ENCODE results near the gene CDC20. TPM values are rescaled to one million over a fixed set of nuclear protein-coding genes. Genes with fewer than 3 reads are reported as not detected.
A peak's percentile ranks its signal among the peaks of the same experiment; 100 is the strongest.

CDC20 gene
- total RNA-seq, 6 donors from 2014 or later, result 2.1 to 8.4 (median 2.9) TPM; not detected in 1

GRCh38 chr1:43315963-43316737 is 42.6 kb upstream of the CDC20 start:
- 92 to 93% methylated on average over 9 to 10 of the region's 10 CpGs for WGBS, 2 donors
- H3K4me3 ChIP-seq, result no peak overlapping the region
- H3K27ac ChIP-seq, result no peak overlapping the region
- no peaks in the 10 kb centered on the region for H3K9me3 ChIP-seq
- DNase-seq (no peak), ATAC-seq (ENCODE audit: low FRiP score in 2 of 2) (no peak)
- no peaks in the 10 kb centered on the region for H3K27me3 ChIP-seq
- peaks cover 0 to 55% (median 18%) of the 10 kb centered on the region in 4 donors for H3K36me3 ChIP-seq
- TF ChIP-seq POLR2AphosphoS5 (IDR thresholded peaks at IDR 0.05), result no peak
- no peak for TF ChIP-seq CTCF (IDR thresholded peaks at IDR 0.05)
- TF ChIP-seq POLR2A (IDR thresholded peaks at IDR 0.05), result no peak
- no peak for TF ChIP-seq EP300 (IDR thresholded peaks at IDR 0.05)
- H3K4me1 ChIP-seq, result no peaks in the 10 kb centered on the region

- no peaks in the 10 kb centered on the region for H3K27me3 ChIP-seq
- no peak overlapping the region for H3K4me3 ChIP-seq
- no peaks in the 10 kb centered on the region for H3K4me1 ChIP-seq
- peak in 1 of 2 donors; percentile 12 for DNase-seq
- ATAC-seq (ENCODE audit: low FRiP score in 2 of 2), result no peak
- H3K9me3 ChIP-seq, result no peaks in the 10 kb centered on the region
- TF ChIP-seq EP300 (IDR thresholded peaks at IDR 0.05) (no peak), CTCF (IDR thresholded peaks at IDR 0.05) (peak in 1 of 6 experiments; percentile 14), POLR2A (IDR thresholded peaks at IDR 0.05) (no peak), POLR2AphosphoS5 (IDR thresholded peaks at IDR 0.05) (no peak)
- H3K27ac ChIP-seq, result peak overlapping the region in 1 of 4 donors; percentile 10
- H3K36me3 ChIP-seq, result peaks cover 0 to 58% (median 23%) of the 10 kb centered on the region in 4 donors
- 90 to 91% methylated on average over 12 to 15 of the region's 16 CpGs for WGBS, 2 donors
Measured at GRCh38 chr1:43316738-43317520, 41.9 kb upstream of the CDC20 start.

- Histone ChIP-seq H3K36me3 (peaks cover 0 to 55% (median 22%) of the 10 kb centered on the region in 4 donors), H3K27me3 (no peaks in the 10 kb centered on the region), H3K9me3 (no peaks in the 10 kb centered on the region), H3K4me1 (no peaks in the 10 kb centered on the region), H3K4me3 (no peak overlapping the region), H3K27ac (no peak overlapping the region)
- ATAC-seq (ENCODE audit: low FRiP score in 2 of 2) (peak in 1 of 2 donors; percentile 17), DNase-seq (no peak)
- WGBS, 2 donors, result 88% methylated on average over 15 of the region's 15 CpGs
- no peak for TF ChIP-seq EP300 (IDR thresholded peaks at IDR 0.05)
- no peak for TF ChIP-seq POLR2AphosphoS5 (IDR thresholded peaks at IDR 0.05)
- TF ChIP-seq CTCF (IDR thresholded peaks at IDR 0.05), result no peak
- TF ChIP-seq POLR2A (IDR thresholded peaks at IDR 0.05), result no peak
Measured at GRCh38 chr1:43317817-43318471, 40.8 kb upstream of the CDC20 start.

GRCh38 chr1:43318831-43319230 is 40.0 kb upstream of the CDC20 start:
- Histone ChIP-seq H3K36me3 (peaks cover 0 to 52% (median 18%) of the 10 kb centered on the region in 4 donors), H3K9me3 (no peaks in the 10 kb centered on the region), H3K4me1 (no peaks in the 10 kb centered on the region), H3K27ac (no peak overlapping the region), H3K27me3 (no peaks in the 10 kb centered on the region), H3K4me3 (no peak overlapping the region)
- 79 to 80% methylated on average over 4 of the region's 4 CpGs for WGBS, 2 donors
- DNase-seq (no peak), ATAC-seq (ENCODE audit: low FRiP score in 2 of 2) (no peak)
- TF ChIP-seq CTCF (IDR thresholded peaks at IDR 0.05) (no peak), EP300 (IDR thresholded peaks at IDR 0.05) (no peak), POLR2A (IDR thresholded peaks at IDR 0.05) (no peak), POLR2AphosphoS5 (IDR thresholded peaks at IDR 0.05) (no peak)

Measured in upper lobe of left lung (tissue), 6 donors.